HG03196 (cell line): ENCODE measurements around the gene HOXD8.

ENCODE experiments used
- ATAC-seq: cut with Tn5 transposase; IDR thresholded peaks from one replicate; pipeline ENCODE4 v1.9.1; 2021; ENCODE audit not compliant: unreplicated experiment

HOXD8 gene

GRCh38 chr2:176115883-176116813 lies 13.4 kb upstream of the HOXD8 start, which contains the start of gene HOXD10:
HOXD10 (plus strand) TSS chr2:176116778; CDS start chr2:176116834, 56 bp downstream.
- no peak for ATAC-seq

- no peak for ATAC-seq
These were observed 12.2 kb upstream of the HOXD8 start for GRCh38 chr2:176117162-176117822.

GRCh38 chr2:176117823-176118371 lies 11.6 kb upstream of the HOXD8 start:
- no peak for ATAC-seq

- ATAC-seq: no peak
These were observed 10.7 kb upstream of the HOXD8 start for GRCh38 chr2:176118601-176119339.

GRCh38 chr2:176120364-176121189 lies 8.9 kb upstream of the HOXD8 start:
- ATAC-seq: no peak

GRCh38 chr2:176121190-176122051 lies 8.1 kb upstream of the HOXD8 start:
- ATAC-seq: no peak

GRCh38 chr2:176122052-176122682 lies 7.3 kb upstream of the HOXD8 start:
- ATAC-seq: no peak

- ATAC-seq: no peak
These were observed 6.7 kb upstream of the HOXD8 start, which contains the start of gene HOXD9 for GRCh38 chr2:176122683-176123410. HOXD9 (plus strand) TSS chr2:176122719; CDS start chr2:176122769, 50 bp downstream.

- ATAC-seq: no peak
These were observed 5.9 kb upstream of the HOXD8 start for GRCh38 chr2:176123411-176124109.

GRCh38 chr2:176124110-176124946 lies 5.2 kb upstream of the HOXD8 start:
- no peak for ATAC-seq

GRCh38 chr2:176124947-176125771 lies 4.3 kb upstream of the HOXD8 start:
- ATAC-seq: no peak

GRCh38 chr2:176125772-176126054 lies 3.8 kb upstream of the HOXD8 start:
- no peak for ATAC-seq

GRCh38 chr2:176126929-176127773 lies 2.4 kb upstream of the HOXD8 start:
- no peak for ATAC-seq

- no peak for ATAC-seq
These were observed 1.8 kb upstream of the HOXD8 start for GRCh38 chr2:176127774-176128072.
